HEK293 (cell line): ENCODE data around the gene ADCY10.

ENCODE experiments used
- CTCF ChIA-PET: fragments of 350-600 bp; formaldehyde crosslinking; extraction: SDS; loops from one replicate; lab custom pipeline; 2021; ENCODE audit warnings: antibody characterized with exemption; lab: Yijun Ruan, JAX
- POLR2A ChIA-PET: fragments of 300-600 bp; formaldehyde crosslinking; extraction: SDS; loops from one replicate; lab custom pipeline; 2020; ENCODE audit warnings: antibody characterized with exemption, inconsistent platforms; lab: Yijun Ruan, JAX
- H3K27ac ChIP-seq: fragments of 200-500 bp; sonication (Bioruptor generic); 2 replicates; pipeline ENCODE4 v1.5.1; 2014; ENCODE audit warnings: low read depth, low read length, control low read depth, inconsistent platforms; ENCODE audit errors: extremely low read depth
- H3K36me3 ChIP-seq, 2 experiments: fragments of 200-500 bp in 1 of 2; sonication (Bioruptor generic) in 1 of 2; 1 replicate in 1 of 2; 2 replicates in 1 of 2; pipeline ENCODE4 v1.5.1; 2014 to 2017; ENCODE audit warnings: inconsistent platforms in 2 of 2, low read length in 2 of 2; ENCODE audit not compliant: control insufficient read depth in 2 of 2, insufficient read depth in 1 of 2
- H3K4me1 ChIP-seq: fragments of 200-500 bp; sonication (Bioruptor generic); 2 replicates; pipeline ENCODE4 v1.5.1; 2014; ENCODE audit warnings: mild to moderate bottlenecking, low read length, inconsistent platforms; ENCODE audit not compliant: control insufficient read depth, insufficient read depth
- H3K4me3 ChIP-seq: 2 replicates; pipeline ENCODE4 v1.5.1; 2011; ENCODE audit warnings: low read depth, mild to moderate bottlenecking, control low read depth, low read length, moderate library complexity
- H3K9me3 ChIP-seq: fragments of 200-500 bp; sonication (Bioruptor generic); 2 replicates; pipeline ENCODE4 v1.5.1; 2014; ENCODE audit warnings: low read depth, low read length, inconsistent platforms; ENCODE audit not compliant: control insufficient read depth, insufficient read depth
- BCL11A ChIP-seq: fragments of 450-650 bp; formaldehyde crosslinking; IDR thresholded peaks from 2 replicates; pipeline ENCODE4 v1.5.1; 2016; ENCODE audit warnings: low read depth, missing biosample characterization, missing genetic modification characterization
- HOXC10 ChIP-seq: sonication (generic); formaldehyde crosslinking; IDR thresholded peaks from 2 replicates; pipeline ENCODE4 v1.8.1; 2023; ENCODE audit warnings: mild to moderate bottlenecking, missing genetic modification reagents
- MYNN ChIP-seq: fragments of 450-650 bp; formaldehyde crosslinking; IDR thresholded peaks from 2 replicates; pipeline ENCODE4 v1.5.1; 2016; ENCODE audit warnings: missing biosample characterization, missing genetic modification characterization, borderline replicate concordance
- OVOL3 ChIP-seq: fragments of 450-650 bp; formaldehyde crosslinking; IDR thresholded peaks from 2 replicates; pipeline ENCODE4 v1.5.1; 2016; ENCODE audit warnings: missing biosample characterization, missing genetic modification characterization
- SP7 ChIP-seq: fragments of 450-650 bp; formaldehyde crosslinking; IDR thresholded peaks from 2 replicates; pipeline ENCODE4 v1.5.1; 2016; ENCODE audit warnings: missing biosample characterization, missing genetic modification characterization
- TCF7L2 ChIP-seq: IDR thresholded peaks from 2 replicates; pipeline ENCODE4 v1.6.1; 2011; ENCODE audit warnings: low read depth, mild to moderate bottlenecking, inconsistent platforms, low read length, moderate library complexity, borderline replicate concordance
- YY2 ChIP-seq: fragments of 450-650 bp; formaldehyde crosslinking; IDR thresholded peaks from 2 replicates; pipeline ENCODE4 v1.5.1; 2016; ENCODE audit warnings: missing biosample characterization, missing genetic modification characterization
- ZNF112 ChIP-seq: fragments of 450-650 bp; formaldehyde crosslinking; IDR thresholded peaks from 2 replicates; pipeline ENCODE4 v1.5.0; 2017; ENCODE audit warnings: missing biosample characterization, missing genetic modification characterization
- ZNF175 ChIP-seq: fragments of 450-650 bp; formaldehyde crosslinking; IDR thresholded peaks from 2 replicates; pipeline ENCODE4 v1.5.1; 2016; ENCODE audit warnings: missing biosample characterization, missing genetic modification characterization
- ZNF2 ChIP-seq: fragments of 450-650 bp; formaldehyde crosslinking; IDR thresholded peaks from 2 replicates; pipeline ENCODE4 v1.5.1; 2016; ENCODE audit warnings: missing biosample characterization, missing genetic modification characterization
- ZNF335 ChIP-seq: fragments of 450-650 bp; formaldehyde crosslinking; conservative IDR thresholded peaks from 2 replicates; pipeline ENCODE4 v1.5.1; 2016; ENCODE audit warnings: missing biosample characterization, missing genetic modification characterization
- ZNF416 ChIP-seq: fragments of 450-650 bp; formaldehyde crosslinking; IDR thresholded peaks from 2 replicates; pipeline ENCODE4 v1.5.1; 2016; ENCODE audit warnings: missing biosample characterization, missing genetic modification characterization
- ZNF555 ChIP-seq: fragments of 450-650 bp; formaldehyde crosslinking; conservative IDR thresholded peaks from 2 replicates; pipeline ENCODE4 v1.5.1; 2017; ENCODE audit warnings: missing biosample characterization, mild to moderate bottlenecking, missing genetic modification characterization, inconsistent platforms
- ZNF561 ChIP-seq: fragments of 450-650 bp; IDR thresholded peaks from 2 replicates; pipeline ENCODE4 v1.5.1; 2018; ENCODE audit warnings: missing biosample characterization, missing genetic modification characterization, borderline replicate concordance
- ZNF610 ChIP-seq: fragments of 450-650 bp; formaldehyde crosslinking; IDR thresholded peaks from 2 replicates; pipeline ENCODE4 v1.5.1; 2016; ENCODE audit warnings: missing biosample characterization, missing genetic modification characterization, borderline replicate concordance
- ZNF639 ChIP-seq: fragments of 450-650 bp; formaldehyde crosslinking; IDR thresholded peaks from 2 replicates; pipeline ENCODE4 v1.5.1; 2016; ENCODE audit warnings: missing biosample characterization, missing genetic modification characterization
- ZNF654 ChIP-seq: fragments of 450-650 bp; formaldehyde crosslinking; IDR thresholded peaks from 2 replicates; pipeline ENCODE4 v1.5.1; 2016; ENCODE audit warnings: low read depth, missing biosample characterization, missing genetic modification characterization
- TF ChIP-seq, protein P1 (sequence below): fragments of 450-650 bp; IDR thresholded peaks from 2 replicates; pipeline ENCODE4 v1.5.1; 2018; ENCODE audit warnings: missing biosample characterization, mild to moderate bottlenecking, missing genetic modification characterization
- TF ChIP-seq, protein P2 (sequence below): fragments of 450-650 bp; formaldehyde crosslinking; IDR thresholded peaks from 2 replicates; pipeline ENCODE4 v1.5.1; 2016; ENCODE audit warnings: missing biosample characterization, missing genetic modification characterization
- TF ChIP-seq, protein P3 (sequence below): fragments of 450-650 bp; formaldehyde crosslinking; IDR thresholded peaks from 2 replicates; pipeline ENCODE4 v1.5.1; 2016; ENCODE audit warnings: missing biosample characterization, missing genetic modification characterization
- TF ChIP-seq, protein P4 (sequence below): fragments of 450-650 bp; formaldehyde crosslinking; IDR thresholded peaks from 2 replicates; pipeline ENCODE4 v1.5.1; 2016; ENCODE audit warnings: missing biosample characterization, missing genetic modification characterization
- TF ChIP-seq, protein P5 (sequence below): fragments of 450-650 bp; formaldehyde crosslinking; IDR thresholded peaks from 2 replicates; pipeline ENCODE4 v1.5.1; 2017; ENCODE audit warnings: missing biosample characterization, mild to moderate bottlenecking, missing genetic modification characterization, moderate library complexity

Gene ADCY10

GRCh38 chr1:167786502-167786901 is 127.4 kb downstream of the ADCY10 start:
- Histone ChIP-seq H3K9me3 (no peaks in the 10 kb centered on the region), H3K4me1 (no peaks in the 10 kb centered on the region), H3K36me3 (peaks cover 0 to 57% of the 10 kb centered on the region in 2 experiments; a peak in 1 of 3 replicates), H3K27ac (no peak overlapping the region), H3K4me3 (no peak overlapping the region)
- ChIA-PET POLR2A (no interaction called here), CTCF (no interaction called here)
- TF ChIP-seq, protein P1, sequence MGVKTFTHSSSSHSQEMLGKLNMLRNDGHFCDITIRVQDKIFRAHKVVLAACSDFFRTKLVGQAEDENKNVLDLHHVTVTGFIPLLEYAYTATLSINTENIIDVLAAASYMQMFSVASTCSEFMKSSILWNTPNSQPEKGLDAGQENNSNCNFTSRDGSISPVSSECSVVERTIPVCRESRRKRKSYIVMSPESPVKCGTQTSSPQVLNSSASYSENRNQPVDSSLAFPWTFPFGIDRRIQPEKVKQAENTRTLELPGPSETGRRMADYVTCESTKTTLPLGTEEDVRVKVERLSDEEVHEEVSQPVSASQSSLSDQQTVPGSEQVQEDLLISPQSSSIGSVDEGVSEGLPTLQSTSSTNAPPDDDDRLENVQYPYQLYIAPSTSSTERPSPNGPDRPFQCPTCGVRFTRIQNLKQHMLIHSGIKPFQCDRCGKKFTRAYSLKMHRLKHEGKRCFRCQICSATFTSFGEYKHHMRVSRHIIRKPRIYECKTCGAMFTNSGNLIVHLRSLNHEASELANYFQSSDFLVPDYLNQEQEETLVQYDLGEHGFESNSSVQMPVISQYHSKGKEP (tag by site-specific recombination): no peak
- TF ChIP-seq ZNF335 (tag by site-specific recombination): no peak
- TF ChIP-seq ZNF175: no peak
- TF ChIP-seq ZNF561: no peak
- TF ChIP-seq, protein P2, sequence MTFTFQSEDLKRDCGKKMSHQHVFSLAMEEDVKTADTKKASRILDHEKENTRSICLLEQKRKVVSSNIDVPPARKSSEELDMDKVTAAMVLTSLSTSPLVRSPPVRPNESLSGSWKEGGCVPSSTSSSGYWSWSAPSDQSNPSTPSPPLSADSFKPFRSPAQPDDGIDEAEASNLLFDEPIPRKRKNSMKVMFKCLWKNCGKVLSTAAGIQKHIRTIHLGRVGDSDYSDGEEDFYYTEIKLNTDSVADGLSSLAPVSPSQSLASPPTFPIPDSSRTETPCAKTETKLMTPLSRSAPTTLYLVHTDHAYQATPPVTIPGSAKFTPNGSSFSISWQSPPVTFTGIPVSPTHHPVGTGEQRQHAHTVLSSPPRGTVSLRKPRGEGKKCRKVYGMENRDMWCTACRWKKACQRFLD (tag by site-specific recombination): no peak
- TF ChIP-seq ZNF610 (tag by site-specific recombination): no peak
- no peak for TF ChIP-seq TCF7L2
- no peak for TF ChIP-seq ZNF555
- TF ChIP-seq ZNF112 (tag by site-specific recombination): no peak

DNA sequence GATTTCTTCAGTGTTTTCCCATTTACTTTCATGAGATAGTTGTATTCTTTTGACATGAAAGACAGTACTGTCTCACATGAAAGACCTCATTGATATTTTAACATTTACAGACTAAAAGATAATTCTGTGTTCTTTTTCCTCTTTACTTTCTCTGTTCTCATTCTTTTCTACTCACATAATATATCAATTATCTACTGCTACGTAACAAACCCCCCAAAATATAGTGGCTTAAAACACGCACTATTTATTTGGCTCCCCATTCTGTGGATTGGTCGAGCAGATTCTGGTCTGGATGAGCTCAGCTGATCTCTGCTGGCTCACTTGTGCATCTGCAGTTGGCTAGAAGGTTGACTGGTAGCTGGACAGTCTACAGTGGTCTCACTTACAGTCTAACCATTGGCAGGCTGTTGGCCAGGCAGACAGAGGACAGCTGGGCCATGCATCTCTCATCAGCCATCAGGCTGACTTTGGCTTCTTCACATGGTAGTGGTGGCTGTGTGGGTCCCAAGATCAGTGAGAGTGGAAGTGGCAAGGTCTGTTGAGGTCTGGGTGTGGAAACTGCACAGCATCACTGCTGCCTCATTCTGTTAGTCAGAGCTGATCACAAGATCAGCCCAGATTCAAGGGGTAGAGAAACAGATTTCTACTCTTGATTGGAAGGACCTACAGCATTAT is 128.9 kb downstream of the ADCY10 start:
- Histone ChIP-seq H3K36me3 (peaks cover 0 to 52% of the 10 kb centered on the region in 2 experiments; a peak in 1 of 3 replicates), H3K4me1 (no peaks in the 10 kb centered on the region), H3K9me3 (no peaks in the 10 kb centered on the region), H3K27ac (no peak overlapping the region), H3K4me3 (no peak overlapping the region)
- ChIA-PET POLR2A (no interaction called here), CTCF (interaction anchor here (0.8 kb wide), 1 partner anchor 12 kb away, joined by 3 read pairs; no protein-coding TSS in a partner anchor)
- no peak for TF ChIP-seq ZNF2 (tag by site-specific recombination)
- TF ChIP-seq, protein P3, sequence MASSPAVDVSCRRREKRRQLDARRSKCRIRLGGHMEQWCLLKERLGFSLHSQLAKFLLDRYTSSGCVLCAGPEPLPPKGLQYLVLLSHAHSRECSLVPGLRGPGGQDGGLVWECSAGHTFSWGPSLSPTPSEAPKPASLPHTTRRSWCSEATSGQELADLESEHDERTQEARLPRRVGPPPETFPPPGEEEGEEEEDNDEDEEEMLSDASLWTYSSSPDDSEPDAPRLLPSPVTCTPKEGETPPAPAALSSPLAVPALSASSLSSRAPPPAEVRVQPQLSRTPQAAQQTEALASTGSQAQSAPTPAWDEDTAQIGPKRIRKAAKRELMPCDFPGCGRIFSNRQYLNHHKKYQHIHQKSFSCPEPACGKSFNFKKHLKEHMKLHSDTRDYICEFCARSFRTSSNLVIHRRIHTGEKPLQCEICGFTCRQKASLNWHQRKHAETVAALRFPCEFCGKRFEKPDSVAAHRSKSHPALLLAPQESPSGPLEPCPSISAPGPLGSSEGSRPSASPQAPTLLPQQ (tag by site-specific recombination): no peak
- no peak for TF ChIP-seq BCL11A (tag by site-specific recombination)
- no peak for TF ChIP-seq YY2 (tag by site-specific recombination)
- TF ChIP-seq MYNN (tag by site-specific recombination): no peak
- TF ChIP-seq, protein P4, sequence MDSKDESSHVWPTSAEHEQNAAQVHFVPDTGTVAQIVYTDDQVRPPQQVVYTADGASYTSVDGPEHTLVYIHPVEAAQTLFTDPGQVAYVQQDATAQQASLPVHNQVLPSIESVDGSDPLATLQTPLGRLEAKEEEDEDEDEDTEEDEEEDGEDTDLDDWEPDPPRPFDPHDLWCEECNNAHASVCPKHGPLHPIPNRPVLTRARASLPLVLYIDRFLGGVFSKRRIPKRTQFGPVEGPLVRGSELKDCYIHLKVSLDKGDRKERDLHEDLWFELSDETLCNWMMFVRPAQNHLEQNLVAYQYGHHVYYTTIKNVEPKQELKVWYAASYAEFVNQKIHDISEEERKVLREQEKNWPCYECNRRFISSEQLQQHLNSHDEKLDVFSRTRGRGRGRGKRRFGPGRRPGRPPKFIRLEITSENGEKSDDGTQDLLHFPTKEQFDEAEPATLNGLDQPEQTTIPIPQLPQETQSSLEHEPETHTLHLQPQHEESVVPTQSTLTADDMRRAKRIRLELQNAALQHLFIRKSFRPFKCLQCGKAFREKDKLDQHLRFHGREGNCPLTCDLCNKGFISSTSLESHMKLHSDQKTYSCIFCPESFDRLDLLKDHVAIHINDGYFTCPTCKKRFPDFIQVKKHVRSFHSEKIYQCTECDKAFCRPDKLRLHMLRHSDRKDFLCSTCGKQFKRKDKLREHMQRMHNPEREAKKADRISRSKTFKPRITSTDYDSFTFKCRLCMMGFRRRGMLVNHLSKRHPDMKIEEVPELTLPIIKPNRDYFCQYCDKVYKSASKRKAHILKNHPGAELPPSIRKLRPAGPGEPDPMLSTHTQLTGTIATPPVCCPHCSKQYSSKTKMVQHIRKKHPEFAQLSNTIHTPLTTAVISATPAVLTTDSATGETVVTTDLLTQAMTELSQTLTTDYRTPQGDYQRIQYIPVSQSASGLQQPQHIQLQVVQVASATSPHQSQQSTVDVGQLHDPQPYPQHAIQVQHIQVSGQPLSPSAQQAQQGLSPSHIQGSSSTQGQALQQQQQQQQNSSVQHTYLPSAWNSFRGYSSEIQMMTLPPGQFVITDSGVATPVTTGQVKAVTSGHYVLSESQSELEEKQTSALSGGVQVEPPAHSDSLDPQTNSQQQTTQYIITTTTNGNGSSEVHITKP: no peak
- TF ChIP-seq ZNF639 (tag by site-specific recombination): no peak
- TF ChIP-seq OVOL3 (tag by site-specific recombination): no peak
- no peak for TF ChIP-seq HOXC10 (CRISPR knock-in tag)
- TF ChIP-seq, protein P5, sequence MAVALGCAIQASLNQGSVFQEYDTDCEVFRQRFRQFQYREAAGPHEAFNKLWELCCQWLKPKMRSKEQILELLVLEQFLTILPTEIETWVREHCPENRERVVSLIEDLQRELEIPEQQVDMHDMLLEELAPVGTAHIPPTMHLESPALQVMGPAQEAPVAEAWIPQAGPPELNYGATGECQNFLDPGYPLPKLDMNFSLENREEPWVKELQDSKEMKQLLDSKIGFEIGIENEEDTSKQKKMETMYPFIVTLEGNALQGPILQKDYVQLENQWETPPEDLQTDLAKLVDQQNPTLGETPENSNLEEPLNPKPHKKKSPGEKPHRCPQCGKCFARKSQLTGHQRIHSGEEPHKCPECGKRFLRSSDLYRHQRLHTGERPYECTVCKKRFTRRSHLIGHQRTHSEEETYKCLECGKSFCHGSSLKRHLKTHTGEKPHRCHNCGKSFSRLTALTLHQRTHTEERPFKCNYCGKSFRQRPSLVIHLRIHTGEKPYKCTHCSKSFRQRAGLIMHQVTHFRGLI: no peak
- TF ChIP-seq SP7 (tag by site-specific recombination): no peak
- no peak for TF ChIP-seq ZNF416 (tag by site-specific recombination)
- TF ChIP-seq ZNF654 (tag by site-specific recombination): no peak
